Measurements from ENCODE around the gene ARHGAP24. TPM values are rescaled to one million over a fixed set of nuclear protein-coding genes. Genes with fewer than 3 reads are reported as not detected.
A peak's percentile ranks its signal among the peaks of the same experiment; 100 is the strongest.

ARHGAP24 gene
- polyA plus RNA-seq, 1 of the 3 experiments (the other 2 are of a cell fraction): 1.4 TPM

DNA sequence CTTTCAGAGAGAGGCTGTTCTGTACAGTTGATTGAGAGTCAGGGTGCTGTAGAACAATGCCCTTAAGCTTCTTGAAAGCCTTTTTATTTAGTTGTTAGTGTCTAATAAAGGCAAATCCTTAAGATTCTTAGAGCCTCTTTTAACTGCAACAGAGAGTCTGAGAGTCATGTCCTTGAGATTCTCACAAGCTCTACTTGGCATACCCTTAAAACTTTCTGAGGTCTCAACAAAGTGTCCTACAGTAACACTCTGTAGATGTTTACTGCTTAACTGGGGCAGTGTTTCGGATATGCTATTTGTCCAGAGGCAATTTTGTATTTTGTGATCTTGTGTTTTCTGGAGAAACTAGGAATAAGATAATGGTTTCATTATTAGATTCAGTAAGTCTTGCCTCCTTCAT is 209.7 kb downstream of the ARHGAP24 start (continued):
- TF ChIP-seq, protein P1, sequence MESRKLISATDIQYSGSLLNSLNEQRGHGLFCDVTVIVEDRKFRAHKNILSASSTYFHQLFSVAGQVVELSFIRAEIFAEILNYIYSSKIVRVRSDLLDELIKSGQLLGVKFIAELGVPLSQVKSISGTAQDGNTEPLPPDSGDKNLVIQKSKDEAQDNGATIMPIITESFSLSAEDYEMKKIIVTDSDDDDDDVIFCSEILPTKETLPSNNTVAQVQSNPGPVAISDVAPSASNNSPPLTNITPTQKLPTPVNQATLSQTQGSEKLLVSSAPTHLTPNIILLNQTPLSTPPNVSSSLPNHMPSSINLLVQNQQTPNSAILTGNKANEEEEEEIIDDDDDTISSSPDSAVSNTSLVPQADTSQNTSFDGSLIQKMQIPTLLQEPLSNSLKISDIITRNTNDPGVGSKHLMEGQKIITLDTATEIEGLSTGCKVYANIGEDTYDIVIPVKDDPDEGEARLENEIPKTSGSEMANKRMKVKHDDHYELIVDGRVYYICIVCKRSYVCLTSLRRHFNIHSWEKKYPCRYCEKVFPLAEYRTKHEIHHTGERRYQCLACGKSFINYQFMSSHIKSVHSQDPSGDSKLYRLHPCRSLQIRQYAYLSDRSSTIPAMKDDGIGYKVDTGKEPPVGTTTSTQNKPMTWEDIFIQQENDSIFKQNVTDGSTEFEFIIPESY (IDR thresholded peaks at IDR 0.05; ENCODE audit: borderline replicate concordance, low read depth): no peak
- no peak for TF ChIP-seq SMC3 (IDR thresholded peaks at IDR 0.05; ENCODE audit: low read depth, low read length)

DNA sequence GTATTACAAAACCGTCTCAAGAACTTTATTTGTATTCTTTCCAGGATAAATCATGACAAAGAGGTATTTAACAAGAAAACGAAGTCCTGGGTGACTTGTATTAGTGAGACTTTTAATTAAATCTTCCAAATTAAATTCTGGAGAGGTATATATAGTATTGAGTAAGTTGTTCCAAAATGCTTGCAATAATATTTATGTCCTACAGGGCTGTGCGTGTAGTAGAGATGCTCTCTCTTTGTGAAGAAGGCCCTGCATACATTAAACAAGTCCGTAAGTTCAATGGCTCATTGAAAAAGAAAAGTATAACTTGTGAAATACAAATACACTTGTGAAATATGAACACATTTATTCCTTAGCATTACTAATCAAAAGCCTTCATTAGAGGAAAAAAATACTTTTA is 211.4 kb downstream of the ARHGAP24 start:
- no peak overlapping the region for H3K9ac ChIP-seq
- no peaks in the 10 kb centered on the region for H3K4me1 ChIP-seq (ENCODE audit: control insufficient read depth in 1 of 2, insufficient read depth in 2 of 2, low read depth in 1 of 2, low read length in 1 of 2)
- H3K9me2 ChIP-seq: no peaks in the 10 kb centered on the region
- DNase-seq: no peak
- H3K27me3 ChIP-seq (ENCODE audit: insufficient read depth): no peaks in the 10 kb centered on the region
- no peak overlapping the region for H2AFZ ChIP-seq (ENCODE audit: low read depth)
- H3F3A ChIP-seq (replicated peaks; ENCODE audit: insufficient read depth): no peaks in the 10 kb centered on the region
- no peaks in the 10 kb centered on the region for H3K9me3 ChIP-seq
- H3K27ac ChIP-seq (ENCODE audit: low read depth in 2 of 2, low read length in 1 of 2): no peak overlapping the region
- H4K20me1 ChIP-seq (ENCODE audit: insufficient read depth): no peaks in the 10 kb centered on the region
- no peak overlapping the region for H3K4me2 ChIP-seq
- H3K4me3 ChIP-seq (ENCODE audit: low read depth in 2 of 2, low read length in 1 of 2): no peak overlapping the region
- WGBS (ENCODE audit: low lambda C conversion rate): 55% methylated on average over 4 of the region's 4 CpGs
- POLR2A ChIA-PET: no interaction called here
- CTCF ChIA-PET: interaction anchor here (1.5 kb wide), 1 partner anchor 8 kb away, joined by 4 read pairs; no protein-coding TSS in a partner anchor
- no peaks in the 10 kb centered on the region for H3K79me2 ChIP-seq (ENCODE audit: insufficient read depth)
- no peak for TF ChIP-seq MEF2A (IDR thresholded peaks at IDR 0.05; ENCODE audit: borderline replicate concordance, low read depth)
- TF ChIP-seq USF1 (IDR thresholded peaks at IDR 0.05; ENCODE audit: borderline replicate concordance, low read depth): no peak
- TF ChIP-seq, protein P2, sequence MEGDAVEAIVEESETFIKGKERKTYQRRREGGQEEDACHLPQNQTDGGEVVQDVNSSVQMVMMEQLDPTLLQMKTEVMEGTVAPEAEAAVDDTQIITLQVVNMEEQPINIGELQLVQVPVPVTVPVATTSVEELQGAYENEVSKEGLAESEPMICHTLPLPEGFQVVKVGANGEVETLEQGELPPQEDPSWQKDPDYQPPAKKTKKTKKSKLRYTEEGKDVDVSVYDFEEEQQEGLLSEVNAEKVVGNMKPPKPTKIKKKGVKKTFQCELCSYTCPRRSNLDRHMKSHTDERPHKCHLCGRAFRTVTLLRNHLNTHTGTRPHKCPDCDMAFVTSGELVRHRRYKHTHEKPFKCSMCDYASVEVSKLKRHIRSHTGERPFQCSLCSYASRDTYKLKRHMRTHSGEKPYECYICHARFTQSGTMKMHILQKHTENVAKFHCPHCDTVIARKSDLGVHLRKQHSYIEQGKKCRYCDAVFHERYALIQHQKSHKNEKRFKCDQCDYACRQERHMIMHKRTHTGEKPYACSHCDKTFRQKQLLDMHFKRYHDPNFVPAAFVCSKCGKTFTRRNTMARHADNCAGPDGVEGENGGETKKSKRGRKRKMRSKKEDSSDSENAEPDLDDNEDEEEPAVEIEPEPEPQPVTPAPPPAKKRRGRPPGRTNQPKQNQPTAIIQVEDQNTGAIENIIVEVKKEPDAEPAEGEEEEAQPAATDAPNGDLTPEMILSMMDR (IDR thresholded peaks at IDR 0.05): peak; percentile 8; the same call in 1 of the 2 replicates
- H3K36me3 ChIP-seq (replicated peaks in 1 of 2; ENCODE audit: control insufficient read depth in 1 of 2, insufficient read depth in 2 of 2, low read length in 1 of 2): no peaks in the 10 kb centered on the region

DNA sequence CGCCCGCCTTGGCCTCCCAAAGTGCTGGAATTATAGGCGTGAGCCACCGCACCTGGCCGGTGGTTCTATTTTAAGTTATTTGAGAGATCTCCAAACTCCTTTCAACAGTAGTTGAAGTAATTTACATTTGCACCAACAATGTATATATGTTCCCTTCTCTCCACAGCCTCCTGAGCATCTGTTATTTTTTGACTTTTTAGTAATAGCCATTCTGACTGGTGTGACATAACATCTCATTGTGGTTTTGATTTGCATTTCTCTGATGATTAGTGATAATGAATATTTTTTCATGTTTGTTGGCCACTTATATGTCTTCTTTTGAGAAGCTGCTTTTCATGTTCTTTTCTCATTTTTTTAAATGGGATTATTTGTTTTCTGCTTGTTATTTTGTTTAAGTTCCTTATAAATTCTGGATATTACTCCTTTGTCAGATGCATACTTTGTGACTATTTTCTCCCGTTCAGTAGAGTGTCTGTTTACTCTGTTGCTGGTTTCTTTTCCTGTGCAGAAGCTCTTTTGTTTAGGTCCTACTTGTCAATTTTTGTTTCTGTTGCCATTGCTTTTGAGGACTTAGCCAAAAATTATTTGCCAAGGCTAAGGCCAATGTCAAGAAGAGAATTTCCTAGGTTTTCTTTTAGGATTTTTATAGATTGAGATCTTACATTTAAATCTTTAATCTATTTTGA is 213.2 kb downstream of the ARHGAP24 start:
- TF ChIP-seq USF2 (IDR thresholded peaks at IDR 0.05; ENCODE audit: borderline replicate concordance, low read depth, low read length) (no peak), USF1 (IDR thresholded peaks at IDR 0.05; ENCODE audit: borderline replicate concordance, low read depth) (no peak), SMC3 (IDR thresholded peaks at IDR 0.05; ENCODE audit: low read depth, low read length) (no peak), MAX (IDR thresholded peaks at IDR 0.05; ENCODE audit: low read depth) (no peak), FOXM1 (IDR thresholded peaks at IDR 0.05; ENCODE audit: low read depth) (no peak), RCOR1 (IDR thresholded peaks at IDR 0.05; ENCODE audit: low read length) (no peak), POLR2AphosphoS5 (IDR thresholded peaks at IDR 0.05; ENCODE audit: low read depth, low read length) (no peak), ELF1 (IDR thresholded peaks at IDR 0.05) (no peak), RFX5 (IDR thresholded peaks at IDR 0.05; ENCODE audit: low read length) (no peak)
- TF ChIP-seq, protein P2 (IDR thresholded peaks at IDR 0.05): no peak
- ChIA-PET CTCF (no interaction called here), POLR2A (no interaction called here)
- Histone ChIP-seq H3K27me3 (ENCODE audit: insufficient read depth) (no peaks in the 10 kb centered on the region), H3K9ac (no peak overlapping the region), H4K20me1 (ENCODE audit: insufficient read depth) (no peaks in the 10 kb centered on the region), H3K27ac (ENCODE audit: low read depth in 2 of 2, low read length in 1 of 2) (no peak overlapping the region), H3K79me2 (ENCODE audit: insufficient read depth) (no peaks in the 10 kb centered on the region), H3F3A (replicated peaks; ENCODE audit: insufficient read depth) (no peaks in the 10 kb centered on the region), H3K9me3 (no peaks in the 10 kb centered on the region), H3K9me2 (no peaks in the 10 kb centered on the region), H3K4me1 (ENCODE audit: control insufficient read depth in 1 of 2, insufficient read depth in 2 of 2, low read depth in 1 of 2, low read length in 1 of 2) (no peaks in the 10 kb centered on the region), H3K4me3 (ENCODE audit: low read depth in 2 of 2, low read length in 1 of 2) (no peak overlapping the region), H2AFZ (ENCODE audit: low read depth) (no peak overlapping the region), H3K4me2 (no peak overlapping the region), H3K36me3 (replicated peaks in 1 of 2; ENCODE audit: control insufficient read depth in 1 of 2, insufficient read depth in 2 of 2, low read length in 1 of 2) (no peaks in the 10 kb centered on the region)
- no peak for DNase-seq
- 84% methylated on average over 6 of the region's 6 CpGs for WGBS (ENCODE audit: low lambda C conversion rate)

All from SK-N-SH (cell line).